ENCODE data around the gene PIANP.
"Not testable (repeated sequence)": the region's sequence is repeated elsewhere in the genome, so short reads cannot be mapped to it uniquely, and the experiment has no call there.

PIANP gene

GRCh38 chr12:6700646-6701051, at the start of gene PIANP:
TSS of gene PIANP (minus strand) at chr12:6700815. CDS start at chr12:6698061, 2,754 bp downstream.
- DNase-seq = peak; percentile 72

GRCh38 chr12:6748761-6749160, 48.1 kb upstream of the PIANP start:
- DNase-seq = no peak

DNA sequence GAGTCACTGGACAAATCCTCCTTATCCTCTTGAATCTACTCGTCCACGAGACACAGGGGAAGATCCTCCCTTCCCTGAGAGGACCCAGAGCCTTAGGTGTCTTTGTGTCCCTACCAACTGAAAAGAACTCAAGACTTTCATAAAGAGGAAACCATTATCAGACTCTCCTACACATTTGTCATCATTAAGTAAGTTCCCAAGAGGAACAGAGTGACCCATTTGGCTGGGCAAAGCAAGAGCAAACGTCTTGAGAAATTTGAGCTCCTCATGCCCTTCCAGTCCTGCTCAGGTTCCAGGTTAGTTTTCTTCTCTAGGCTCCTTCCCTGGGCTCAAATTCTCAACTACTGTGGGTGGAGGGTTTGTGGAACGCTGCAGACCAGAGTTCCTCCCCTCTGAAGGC, 46.6 kb upstream of the PIANP start:
- no peak for DNase-seq

DNA sequence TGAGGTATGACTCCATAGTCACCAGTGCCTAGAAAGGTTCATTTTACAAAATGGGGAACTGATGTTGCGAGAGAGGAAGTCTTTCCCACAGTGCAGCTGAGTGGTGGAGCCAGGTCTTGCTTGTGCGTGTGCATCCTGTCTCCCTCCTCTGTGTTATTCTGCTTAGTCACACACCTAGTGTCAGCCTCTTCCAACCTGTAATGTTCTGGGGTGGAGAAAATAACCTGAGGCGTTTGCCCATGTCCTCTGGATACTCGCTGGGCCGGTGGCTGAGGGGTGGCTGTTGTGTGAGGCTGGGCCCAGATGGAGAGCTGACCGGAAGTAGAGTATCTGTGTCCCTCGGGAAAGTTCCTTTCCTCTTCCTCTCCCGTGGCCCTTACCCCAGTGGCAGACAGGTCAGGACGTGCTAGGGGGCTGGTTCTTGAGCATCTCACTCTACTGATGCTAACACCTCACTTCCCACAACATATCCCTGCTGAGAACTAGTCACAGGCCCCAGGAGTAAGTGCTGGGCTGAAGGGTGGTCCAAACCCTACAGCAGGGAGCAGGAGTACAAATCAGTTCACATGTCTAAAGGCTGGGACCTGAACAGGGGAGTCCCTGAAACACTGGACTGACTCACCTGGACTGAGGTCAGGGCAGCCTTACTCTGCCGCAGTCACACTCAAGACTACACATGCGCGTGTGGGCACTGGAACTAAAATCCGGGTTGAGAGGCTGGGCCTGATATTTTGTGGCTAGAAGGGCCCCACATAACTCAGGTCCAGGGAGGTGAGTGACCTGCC, 45.3 kb upstream of the PIANP start:
- peak; percentile 41 for DNase-seq

DNA sequence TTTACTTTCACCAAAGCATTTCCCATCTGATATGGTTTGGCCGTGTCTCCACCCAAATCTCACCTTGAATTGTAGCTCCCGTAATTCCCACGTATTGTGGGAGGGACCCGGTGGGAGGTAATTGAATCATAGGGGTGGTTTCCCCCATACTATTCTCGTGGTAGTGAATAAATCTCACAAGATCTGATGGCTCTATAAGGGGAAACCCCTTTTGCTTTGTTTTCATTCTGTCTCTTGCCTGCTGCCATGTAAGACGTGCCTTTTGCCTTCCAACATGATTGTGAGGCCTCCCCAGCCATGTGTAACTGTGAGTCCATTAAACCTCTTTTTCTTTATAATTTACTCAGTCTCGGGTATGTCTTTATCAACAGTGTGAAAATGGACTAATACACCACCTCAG, 42.7 kb upstream of the PIANP start:
- DNase-seq = not testable (repeated sequence)

- DNase-seq = no peak
Observed at GRCh38 chr12:6742834-6743233, 42.2 kb upstream of the PIANP start.

DNA sequence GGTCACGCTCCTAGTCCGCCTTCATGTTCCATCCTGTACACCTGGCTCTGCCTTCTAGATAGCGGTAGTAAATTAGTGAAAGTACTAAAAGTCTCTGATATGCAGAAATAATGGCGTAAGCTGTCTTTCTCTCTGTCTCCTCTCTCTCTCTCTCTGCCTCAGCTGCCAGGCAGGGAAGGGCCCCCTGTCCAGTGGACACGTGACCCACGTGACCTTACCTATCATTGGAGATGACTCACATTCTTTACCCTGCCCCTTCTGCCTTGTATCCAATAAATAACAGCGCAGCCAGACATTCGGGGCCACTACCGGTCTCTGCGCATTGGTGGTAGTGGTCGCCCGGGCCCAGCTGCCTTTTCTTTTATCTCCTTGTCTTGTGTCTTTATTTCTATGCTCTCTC, 41.5 kb upstream of the PIANP start:
- not testable (repeated sequence) for DNase-seq

DNA sequence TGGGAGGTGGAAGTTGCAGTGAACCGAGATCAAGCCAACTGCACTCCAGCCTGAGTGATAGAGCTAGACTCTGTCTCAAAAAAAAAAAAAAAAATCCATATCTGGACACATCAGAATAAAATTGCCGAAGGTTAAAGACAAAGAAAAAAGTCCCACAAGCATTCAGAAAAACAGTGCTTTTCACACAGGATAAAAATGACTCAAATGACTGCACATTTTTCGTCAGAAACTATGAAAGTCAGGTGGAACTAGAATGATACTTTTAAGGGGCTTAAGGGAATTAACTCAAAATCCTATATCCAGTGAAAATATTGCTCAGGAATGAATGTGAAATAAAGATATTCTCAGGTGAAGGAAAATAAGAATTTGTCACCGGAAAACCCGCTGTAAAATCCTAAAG, 36.1 kb upstream of the PIANP start:
- no peak for DNase-seq

- peak; percentile 90 for DNase-seq
Observed at GRCh38 chr12:6735448-6736191, 35.0 kb upstream of the PIANP start.

DNA sequence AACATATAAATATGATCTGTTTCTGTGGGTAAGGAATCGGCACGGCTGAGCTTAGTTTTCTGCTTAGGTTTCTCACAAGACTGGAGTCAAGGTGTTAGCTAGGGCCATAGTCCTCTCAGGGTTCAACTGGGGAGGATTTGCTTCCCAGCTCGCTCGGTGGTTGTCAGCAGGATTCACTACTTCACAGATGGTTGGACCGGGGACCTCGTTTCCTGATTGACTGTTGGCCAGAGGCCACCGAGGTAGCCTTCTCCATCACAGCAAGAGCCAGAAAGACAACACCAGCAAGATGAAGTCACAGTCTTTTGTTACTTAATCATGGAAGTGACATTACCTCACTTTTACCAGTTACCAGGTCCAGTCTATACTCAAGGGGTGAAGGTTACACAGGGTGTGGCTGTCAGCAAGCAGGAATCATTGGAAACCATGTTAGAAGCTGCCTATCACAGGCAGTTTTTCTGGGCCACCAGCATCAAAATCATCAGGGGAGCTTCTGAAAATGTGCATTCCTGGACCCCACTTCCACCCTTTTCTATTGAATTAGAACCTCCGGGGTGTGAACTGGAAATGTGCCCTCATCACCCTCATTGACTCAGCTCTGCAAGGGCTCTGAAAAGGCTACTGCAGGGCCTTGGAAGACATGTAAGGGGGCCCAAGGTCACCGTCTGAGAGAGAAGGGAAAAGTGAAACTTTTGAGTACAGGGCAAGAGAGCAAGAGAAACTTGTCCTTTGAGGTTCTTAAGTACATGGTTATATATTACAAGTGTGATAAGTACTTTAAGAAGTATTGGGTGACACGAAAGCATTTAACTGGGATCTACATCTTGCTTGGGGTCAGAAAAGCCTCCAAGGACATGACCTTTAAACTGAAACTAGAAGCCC, 34.1 kb upstream of the PIANP start:
- no peak for DNase-seq

DNA sequence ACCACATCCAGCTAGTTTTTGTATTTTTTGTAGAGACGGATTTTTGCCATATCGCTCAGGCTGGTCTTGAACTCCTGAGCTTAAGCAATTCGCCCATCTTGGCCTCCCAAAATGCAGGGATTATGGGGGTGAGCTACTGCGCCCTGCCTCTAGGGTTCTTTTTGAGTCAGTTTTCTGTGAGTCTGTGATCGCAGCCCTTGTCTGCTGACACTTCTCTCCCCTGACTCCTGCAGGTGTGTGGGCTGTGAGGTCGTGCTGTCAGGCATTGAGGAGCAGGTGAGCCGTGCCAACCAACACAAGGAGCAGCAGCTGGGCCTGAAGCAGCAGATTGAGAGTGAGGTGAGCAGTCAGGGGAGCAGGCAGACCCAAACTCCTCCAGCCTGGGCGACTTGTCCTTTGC, 29.6 kb upstream of the PIANP start:
- DNase-seq = peak; percentile 32

DNA sequence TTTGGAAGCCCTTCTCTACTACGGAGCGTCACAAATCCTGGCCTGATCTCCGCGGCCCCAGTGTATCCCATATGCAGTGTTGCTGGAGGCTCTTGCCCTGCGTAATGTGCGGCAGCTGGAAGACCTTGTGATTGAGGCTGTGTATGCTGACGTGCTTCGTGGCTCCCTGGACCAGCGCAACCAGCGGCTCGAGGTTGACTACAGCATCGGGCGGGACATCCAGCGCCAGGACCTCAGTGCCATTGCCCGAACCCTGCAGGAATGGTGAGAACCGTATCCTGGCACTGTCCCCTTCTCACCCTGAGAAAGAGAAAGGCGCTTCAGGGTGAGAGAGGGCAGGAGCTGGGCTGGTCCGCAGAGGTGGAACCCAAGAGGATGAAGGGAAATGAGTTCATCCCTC, 28.6 kb upstream of the PIANP start:
- DNase-seq = no peak

GRCh38 chr12:6725350-6725749, 24.7 kb upstream of the PIANP start:
- DNase-seq = no peak

GRCh38 chr12:6724409-6724797, 23.8 kb upstream of the PIANP start:
- DNase-seq = peak; percentile 83

DNA sequence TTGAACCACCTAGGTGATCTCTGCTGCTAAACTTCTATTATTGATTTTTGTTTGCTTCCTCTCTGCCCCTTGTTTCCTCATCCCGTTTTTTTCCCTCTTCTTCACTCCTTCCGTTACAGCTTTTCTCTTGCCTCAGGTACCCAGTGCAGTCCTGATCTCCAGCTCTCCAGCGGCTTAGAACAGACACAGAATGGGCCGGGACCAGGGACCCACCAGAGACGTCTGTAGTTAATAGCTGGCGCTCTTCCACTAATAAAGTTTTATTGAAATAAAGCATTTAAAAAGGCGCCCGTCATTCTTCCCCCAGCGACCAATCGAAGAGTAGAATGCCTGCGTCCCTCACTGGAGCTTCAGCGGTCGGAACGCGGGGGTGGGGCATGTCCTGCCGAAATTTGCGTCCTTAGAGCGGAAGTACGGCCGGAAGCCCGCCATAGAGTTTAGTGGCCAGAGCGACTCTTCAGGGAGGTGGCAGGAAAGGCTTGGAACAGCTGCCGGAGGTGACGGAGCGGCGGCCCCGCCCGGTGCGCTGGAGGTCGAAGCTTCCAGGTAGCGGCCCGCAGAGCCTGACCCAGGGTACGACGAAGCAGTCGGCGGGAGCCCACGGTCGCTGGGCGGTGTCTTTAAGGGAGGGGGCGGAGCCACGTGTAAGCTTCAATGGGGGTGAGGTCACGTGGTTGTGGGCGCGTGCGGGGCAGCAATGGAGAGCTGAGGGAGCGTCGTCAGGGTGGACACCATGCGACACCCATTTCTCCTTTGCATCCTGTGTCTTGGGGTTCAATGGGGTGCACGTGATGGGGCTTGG, 23.2 kb upstream of the PIANP start, which contains the start of gene COPS7A:
Gene COPS7A, plus strand, starts transcription at position 440 of the 802 bp plus-strand sequence. CDS start 611 bp downstream, outside the sequence.
- peak; percentile 100 for DNase-seq

DNA sequence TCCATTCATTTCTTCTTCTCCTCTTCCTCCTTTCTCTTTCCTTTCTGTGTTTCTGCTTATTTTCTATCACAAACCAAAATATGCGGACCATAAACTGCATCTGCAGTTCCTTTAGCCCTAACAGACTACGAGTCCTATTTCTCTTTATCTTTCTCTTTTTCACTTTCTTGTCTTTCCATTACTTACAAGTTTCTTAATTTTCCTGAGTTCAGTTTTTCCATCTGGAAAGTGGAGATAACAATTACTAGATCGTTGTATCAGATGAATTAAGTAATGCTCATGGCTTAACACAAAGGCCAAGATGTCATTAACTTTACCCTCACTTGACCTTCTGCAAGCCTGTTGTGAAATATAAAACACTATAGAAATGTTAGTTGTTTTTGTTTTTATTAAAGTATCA, 22.2 kb upstream of the PIANP start:
- no peak for DNase-seq

DNA sequence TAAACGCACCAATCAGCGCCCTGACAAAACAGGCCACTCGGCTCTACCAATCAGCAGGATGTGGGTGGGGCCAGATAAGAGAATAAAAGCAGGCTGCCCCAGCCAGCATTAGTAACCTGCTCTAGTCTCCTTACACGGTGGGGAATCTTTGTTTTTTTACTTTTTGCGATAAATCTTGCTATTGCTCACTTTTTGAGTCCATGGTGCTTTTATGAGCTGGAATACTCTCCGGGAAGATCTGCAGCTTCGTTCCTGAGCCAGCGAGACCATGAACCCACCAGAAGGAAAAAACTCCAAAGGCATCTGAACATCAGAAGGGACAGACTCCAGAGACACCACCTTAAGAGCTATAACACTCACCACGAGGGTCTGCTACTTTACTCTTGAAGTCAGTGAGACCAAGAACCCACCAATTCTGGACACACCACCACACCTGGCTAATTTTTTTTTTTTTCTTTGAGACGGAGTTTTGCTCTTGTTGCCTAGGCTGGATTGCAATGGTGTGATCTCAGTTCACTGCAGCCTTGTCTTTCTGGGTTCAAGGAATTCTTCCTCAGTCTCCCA, 16.3 kb upstream of the PIANP start:
- no peak for DNase-seq

DNA sequence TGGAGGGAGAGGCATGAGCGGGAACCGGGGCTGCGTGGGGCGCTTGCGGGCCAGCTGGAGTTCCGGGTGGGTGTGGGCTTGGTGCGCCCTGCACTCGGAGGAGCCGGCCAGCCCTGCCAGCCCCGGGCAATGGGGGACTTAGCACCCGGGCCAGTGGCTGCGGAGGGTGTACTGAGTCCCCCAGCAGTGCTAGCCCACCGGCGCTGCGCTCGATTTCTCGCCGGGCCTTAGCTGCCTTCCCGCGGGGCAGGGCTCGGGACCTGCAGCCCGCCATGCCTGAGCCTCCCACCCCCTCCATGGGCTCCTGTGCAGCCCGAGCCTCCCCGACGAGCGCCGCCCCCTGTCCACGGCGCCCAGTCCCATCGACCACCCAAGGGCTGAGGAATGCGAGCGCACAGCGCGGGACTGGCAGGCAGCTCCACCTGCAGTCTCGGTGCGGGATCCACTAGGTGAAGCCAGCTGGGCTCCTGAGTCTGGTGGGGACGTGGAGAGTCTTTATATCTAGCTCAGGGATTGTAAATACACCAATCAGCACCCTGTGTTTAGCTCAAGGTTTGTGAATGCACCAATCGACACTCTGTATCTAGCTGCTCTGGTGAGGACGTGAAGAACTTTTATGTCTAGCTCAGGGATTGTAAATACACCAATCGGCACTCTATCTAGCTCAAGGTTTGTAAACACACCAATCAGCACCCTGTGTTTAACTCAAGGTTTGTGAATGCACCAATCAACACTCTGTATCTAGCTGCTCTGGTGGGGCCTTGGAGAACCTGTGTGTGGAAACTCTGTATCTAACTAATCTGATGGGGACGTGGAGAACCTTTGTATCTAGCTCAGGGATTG, 15.6 kb upstream of the PIANP start:
- DNase-seq = not testable (repeated sequence)

DNA sequence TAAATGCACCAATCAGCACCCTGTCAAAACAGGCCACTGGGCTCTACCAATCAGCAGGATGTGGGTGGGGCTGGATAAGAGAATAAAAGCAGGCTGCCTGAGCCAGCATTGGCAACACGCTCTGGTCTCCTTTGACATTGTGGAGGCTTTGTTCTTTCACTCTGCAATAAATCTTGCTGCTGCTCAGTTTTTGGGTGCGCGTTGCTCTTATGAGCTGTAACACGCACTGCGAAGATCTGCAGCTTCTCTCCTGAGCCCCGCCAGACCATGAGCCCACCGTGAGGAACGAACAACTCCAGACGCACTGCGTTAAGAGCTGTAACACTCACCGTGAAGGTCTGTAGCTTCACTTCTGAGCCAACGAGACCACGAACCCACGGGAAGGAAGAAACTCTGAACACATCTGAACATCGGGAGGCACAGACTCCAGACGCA, 8.4 kb upstream of the PIANP start:
- DNase-seq = no peak

GRCh38 chr12:6708351-6708750, 7.7 kb upstream of the PIANP start:
- not testable (repeated sequence) for DNase-seq

- DNase-seq = peak; percentile 92
Observed at GRCh38 chr12:6703631-6704030, 3.0 kb upstream of the PIANP start.
